GM21528 (cell line): Measurements from ENCODE around the gene UBE2M.
"Not testable (repeated sequence)": the region's sequence is repeated elsewhere in the genome, so short reads cannot be mapped to it uniquely, and the experiment has no call there.

Experiments
- ATAC-seq: cut with Tn5 transposase; IDR thresholded peaks from one replicate; pipeline ENCODE4 v1.9.1; 2021; ENCODE audit warnings: mild to moderate bottlenecking, moderate library complexity; ENCODE audit not compliant: unreplicated experiment, low FRiP score

The UBE2M gene

DNA sequence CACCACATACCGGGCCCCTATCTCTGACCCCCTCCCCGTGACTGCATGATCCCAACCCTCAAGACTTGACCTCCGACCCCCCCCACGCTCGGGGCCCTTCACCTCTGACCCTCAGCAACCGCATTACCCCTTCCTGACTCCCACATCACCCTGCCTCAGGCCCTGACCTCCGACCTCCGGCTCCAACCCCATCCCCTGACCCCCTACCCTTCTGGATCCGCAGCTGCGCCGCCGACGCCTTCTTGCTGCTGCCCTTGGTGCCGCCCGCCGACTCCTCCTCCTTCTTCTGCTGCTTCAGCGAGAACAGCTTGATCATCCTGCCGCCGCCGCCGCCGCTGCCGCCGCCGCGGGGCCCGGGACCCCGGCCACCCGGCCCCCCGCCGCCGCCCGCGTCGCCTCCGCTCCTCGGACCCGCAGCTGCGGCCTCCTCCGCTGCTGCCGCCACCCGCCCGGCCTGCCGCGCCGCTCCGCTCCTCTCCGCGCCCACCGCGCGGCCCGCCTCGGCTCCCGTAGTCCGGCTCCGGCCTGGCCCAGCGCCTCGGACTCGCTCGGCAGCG is at the start of gene UBE2M:
UBE2M (minus strand) TSS at position 546 of the 557 bp plus-strand sequence; CDS start at position 316, 230 bp downstream.
- ATAC-seq = peak; percentile 4

- not testable (repeated sequence) for ATAC-seq
Measured at GRCh38 chr19:58607213-58607612, 48.8 kb upstream of the UBE2M start.

GRCh38 chr19:58606251-58606896 is 48.0 kb upstream of the UBE2M start:
- ATAC-seq = not testable (repeated sequence)

DNA sequence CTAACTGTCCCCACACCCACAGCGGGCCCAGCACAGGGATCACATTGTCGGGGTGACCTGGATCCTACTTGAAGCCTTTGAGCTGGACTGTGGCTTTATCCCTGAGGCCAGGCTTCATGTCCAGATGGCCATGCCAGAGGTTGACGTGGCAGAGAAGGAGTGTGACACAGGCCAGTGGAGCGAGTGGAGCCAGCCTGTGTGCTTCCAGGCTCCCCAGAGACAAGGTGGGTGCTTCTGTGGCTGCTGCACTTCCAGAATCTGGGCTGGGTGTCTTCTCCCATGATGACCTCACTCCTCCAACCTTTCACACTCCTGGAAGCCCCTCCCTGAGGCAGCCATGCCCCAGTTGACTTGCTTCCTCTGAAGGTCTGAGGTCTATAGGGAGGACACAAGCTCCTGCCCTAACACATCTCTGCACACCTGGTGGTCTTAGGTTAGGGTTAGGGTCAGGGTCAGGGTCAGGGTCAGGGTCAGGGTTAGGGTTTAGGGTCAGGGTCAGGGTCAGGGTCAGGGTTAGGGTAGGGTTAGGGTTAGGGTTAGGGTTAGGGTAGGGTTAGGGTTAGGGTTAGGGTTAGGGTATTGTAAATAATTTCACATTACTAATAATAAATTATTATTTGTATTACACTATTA is 27.8 kb upstream of the UBE2M start:
- no peak for ATAC-seq

DNA sequence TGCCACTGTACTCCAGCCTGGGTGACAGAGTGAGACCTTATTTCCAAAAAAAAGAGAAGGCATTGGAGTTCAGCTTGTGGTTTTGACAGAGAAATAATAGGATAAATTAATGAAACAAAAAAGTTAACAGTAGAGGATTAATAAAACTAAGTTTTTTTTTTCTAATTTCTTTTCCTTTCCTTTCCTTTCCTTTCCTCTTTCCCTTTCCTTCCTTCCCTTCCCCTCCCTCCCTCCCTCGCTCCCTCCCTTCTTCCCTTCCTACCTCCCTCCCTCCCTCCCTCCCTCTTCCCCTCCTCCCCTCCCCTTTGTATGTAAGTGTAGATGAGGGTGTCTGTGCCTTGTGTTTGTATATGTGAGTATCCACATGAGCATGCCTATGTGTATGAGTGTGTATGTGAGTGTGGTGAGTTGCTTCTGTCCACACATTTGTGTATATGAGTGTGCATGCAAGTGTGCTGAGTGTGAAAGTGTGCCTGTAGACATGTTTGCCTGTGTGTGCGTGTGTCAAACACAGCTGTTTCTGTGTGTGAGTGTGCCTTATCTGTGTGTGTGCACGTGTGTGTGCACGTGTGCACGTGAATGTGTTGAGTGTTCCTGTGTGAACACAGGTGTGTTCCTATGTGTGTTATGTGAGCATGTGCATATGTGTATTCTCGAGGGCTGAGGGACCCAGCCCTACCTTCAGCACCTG is 27.2 kb upstream of the UBE2M start:
- no peak for ATAC-seq

GRCh38 chr19:58584498-58585441 is 26.4 kb upstream of the UBE2M start:
- ATAC-seq = no peak

DNA sequence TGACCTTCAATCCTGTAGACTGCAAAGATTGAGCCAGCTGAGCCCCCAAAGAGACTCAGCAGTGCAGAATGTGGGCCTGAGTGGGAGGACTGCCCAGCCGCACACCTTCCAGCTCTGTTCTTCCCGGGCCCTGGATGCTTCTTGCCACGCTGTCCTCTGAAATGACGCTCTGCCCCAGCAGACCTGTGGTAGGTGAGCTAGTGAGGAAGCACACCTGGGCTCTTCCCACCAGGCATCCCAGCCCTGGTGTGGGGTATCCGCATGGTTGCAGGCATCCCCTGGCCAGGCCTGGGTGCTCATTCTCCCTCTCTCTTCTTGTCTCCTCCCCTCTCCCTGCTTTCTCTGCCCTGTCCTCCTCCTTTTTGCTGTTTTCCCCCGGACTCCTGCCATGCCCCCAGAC is 24.6 kb upstream of the UBE2M start:
- no peak for ATAC-seq

GRCh38 chr19:58581227-58582141 is 23.1 kb upstream of the UBE2M start:
- peak; percentile 49 for ATAC-seq

GRCh38 chr19:58579473-58580142 is 21.2 kb upstream of the UBE2M start:
- ATAC-seq = no peak

DNA sequence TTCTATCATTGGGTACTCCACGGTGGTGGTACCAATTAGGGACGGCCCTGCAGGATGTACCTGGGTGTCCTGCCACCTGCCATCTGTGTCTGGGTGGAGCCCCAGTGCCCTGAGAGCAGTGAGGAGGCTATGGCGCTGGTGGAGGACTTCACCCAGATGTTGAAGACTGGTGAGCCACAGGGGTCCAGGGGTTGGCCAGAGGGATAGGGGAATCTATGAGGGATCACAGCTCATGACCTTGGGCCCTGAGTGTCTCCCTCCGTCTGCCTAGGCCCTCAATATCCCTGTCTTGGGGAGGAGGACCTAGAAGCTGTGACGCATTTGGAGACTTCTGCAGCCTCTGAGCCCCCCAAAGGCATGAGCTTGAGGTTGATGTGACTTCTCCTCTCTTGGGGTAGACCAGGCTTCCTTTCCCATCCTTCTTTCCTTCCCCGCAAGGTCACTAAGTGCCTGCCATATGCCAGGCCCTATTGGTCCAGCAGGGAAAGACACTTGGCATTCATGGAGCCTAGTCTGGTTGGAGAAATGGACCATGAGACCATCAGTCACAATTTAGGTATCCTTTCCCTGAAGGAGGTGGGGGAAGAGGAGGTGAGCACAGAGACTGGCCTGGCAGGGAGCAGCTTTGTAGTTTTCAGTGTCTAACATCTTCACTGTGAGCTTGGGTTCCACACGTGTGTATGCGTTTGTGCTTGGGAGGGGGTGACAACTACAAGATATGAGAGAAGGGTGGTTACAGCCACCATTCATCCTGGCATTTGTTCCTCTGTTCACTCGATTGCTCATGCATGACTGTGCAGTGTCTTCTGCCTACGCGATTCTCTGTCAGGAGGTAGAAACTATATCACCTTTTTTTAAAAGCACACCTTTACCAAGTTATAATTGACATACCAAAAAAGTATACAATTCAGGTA is 19.9 kb upstream of the UBE2M start:
- no peak for ATAC-seq

GRCh38 chr19:58577581-58577980 is 19.2 kb upstream of the UBE2M start:
- ATAC-seq = not testable (repeated sequence)

DNA sequence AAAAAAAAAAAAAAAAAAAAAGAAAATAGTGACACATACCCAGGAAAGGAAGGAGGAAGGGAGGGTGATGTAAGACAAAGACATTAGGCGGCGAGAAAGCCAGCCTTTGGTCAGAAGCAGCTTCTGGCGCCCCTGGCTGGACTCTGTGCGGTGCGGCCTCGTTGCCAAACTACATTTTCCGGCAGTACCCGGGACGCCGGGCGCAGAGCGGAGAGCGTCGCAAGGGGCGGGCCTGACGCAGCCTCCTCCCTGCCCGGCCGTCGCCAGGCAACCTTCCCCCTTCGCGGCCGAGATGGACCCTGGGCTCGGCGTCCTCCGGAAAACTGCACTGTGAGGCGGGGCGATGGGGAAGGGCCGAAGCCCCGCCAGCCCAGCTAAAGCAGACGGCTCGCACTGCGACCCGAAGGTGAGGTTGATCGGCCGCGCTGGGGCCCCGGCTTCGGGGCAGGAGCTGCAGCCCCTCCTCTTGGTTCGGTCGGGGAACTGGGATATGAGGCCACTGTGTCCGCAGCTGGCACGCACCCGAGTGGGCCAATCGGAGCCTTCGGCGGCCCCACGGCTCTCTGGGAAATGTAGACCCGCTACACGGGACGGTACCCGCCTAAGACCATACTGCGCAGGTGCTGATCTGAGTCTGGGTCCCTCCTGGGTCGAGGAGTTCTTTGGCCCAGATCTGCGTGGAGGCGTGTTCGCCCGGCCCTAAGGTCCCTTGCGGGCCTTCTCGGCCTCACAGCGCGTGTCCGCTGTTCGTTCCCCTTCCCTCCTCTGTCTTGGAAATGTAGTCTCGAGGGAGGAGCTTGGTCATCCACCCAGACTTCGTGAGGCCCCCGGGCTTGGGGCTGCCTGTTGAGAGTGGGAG is 17.0 kb upstream of the UBE2M start:
- ATAC-seq = peak; percentile 45

GRCh38 chr19:58573658-58574164 is 15.3 kb upstream of the UBE2M start:
- ATAC-seq = no peak

DNA sequence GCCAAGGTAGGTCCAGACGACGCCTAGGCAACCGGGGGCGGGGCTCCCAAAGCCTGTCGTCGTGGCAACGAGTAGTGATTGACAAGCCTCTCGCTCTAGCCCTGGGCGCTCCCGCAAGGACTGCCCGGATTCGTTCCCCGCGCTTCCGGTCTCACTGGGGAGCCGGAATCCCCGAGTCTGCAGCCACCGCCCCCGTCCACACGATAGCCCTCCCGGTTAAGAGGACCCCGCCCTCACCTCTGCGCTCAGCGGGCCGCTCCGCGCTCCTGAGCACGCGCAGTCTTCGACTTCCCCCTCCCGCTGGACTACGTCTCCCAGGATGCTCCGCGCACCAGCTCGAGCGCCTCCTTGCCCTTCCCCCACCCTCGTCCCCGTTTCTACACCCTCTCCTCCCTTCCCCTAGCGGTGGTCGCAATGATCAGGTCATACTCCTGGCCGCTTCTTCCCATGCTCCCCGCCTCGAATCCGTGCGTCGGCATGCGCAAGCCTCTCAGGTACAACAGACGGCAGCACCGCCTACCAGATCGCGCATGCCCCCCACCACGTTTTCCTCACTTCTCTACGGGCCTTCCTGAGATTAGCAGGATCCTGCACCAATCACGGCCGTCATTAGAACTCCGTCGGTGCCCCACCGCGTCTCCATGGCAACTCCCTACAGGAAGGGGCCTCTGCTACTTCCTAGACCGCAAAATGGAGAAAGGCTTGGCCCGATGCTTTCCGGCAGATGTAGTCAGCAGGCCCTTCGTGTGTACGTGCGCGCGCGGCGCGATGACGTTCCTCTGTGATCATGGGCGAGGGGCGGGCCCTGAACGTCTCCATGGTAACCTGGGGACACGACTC is 14.6 kb upstream of the UBE2M start, which contains the start of gene MZF1:
MZF1 (minus strand) TSS at position 518 of the 840 bp plus-strand sequence. CDS start 1,946 bp downstream, outside the sequence.
- ATAC-seq = peak; percentile 61

GRCh38 chr19:58572026-58572817 is 13.8 kb upstream of the UBE2M start:
- no peak for ATAC-seq
